CD4-positive, alpha-beta memory T cell (primary cell): Measurements from ENCODE around the gene KIF26A. TPM values are rescaled to one million over a fixed set of nuclear protein-coding genes. Genes with fewer than 3 reads are reported as not detected.

Experiments used
- CTCF ChIA-PET: fragments of 350-600 bp; sonication (Branson Sonifier 250); formaldehyde crosslinking; loops from one replicate; lab custom pipeline; 2021; ENCODE audit warnings: inconsistent platforms; ENCODE audit not compliant: partially characterized antibody; lab: Charles Lee
- POLR2A ChIA-PET: fragments of 350-600 bp; sonication (Branson Sonifier 250); formaldehyde crosslinking; loops from one replicate; lab custom pipeline; 2021; ENCODE audit not compliant: partially characterized antibody; lab: Charles Lee
- DNase-seq, 5 donors: peaks; one replicate each; pipeline versions ENCODE4 v3.0.0 to v3.0.0-alpha.2; 2020 to 2022; ENCODE audit warnings: mixed read lengths in 1 of 5
- H3K27ac ChIP-seq: one replicate; pipeline ENCODE4 v1.7.0; 2013; ENCODE audit warnings: low read depth, low read length
- H3K27me3 ChIP-seq: 2 replicates; pipeline ENCODE4 v1.7.0; 2013; ENCODE audit warnings: mild to moderate bottlenecking, low read length, moderate library complexity; ENCODE audit not compliant: insufficient read depth
- H3K36me3 ChIP-seq: 2 replicates; pipeline ENCODE4 v1.7.0; 2013; ENCODE audit warnings: mild to moderate bottlenecking, low read length, moderate library complexity; ENCODE audit not compliant: insufficient read depth
- H3K4me1 ChIP-seq: 2 replicates; pipeline ENCODE4 v1.7.0; 2013; ENCODE audit warnings: mild to moderate bottlenecking, low read length, moderate library complexity; ENCODE audit not compliant: insufficient read depth
- H3K4me3 ChIP-seq, 2 donors: one replicate each; pipeline ENCODE4 v1.7.0; 2013; ENCODE audit warnings: low read length in 2 of 2, mild to moderate bottlenecking in 1 of 2
- H3K9me3 ChIP-seq, 2 donors: one replicate each; pipeline ENCODE4 v1.7.0; 2013; ENCODE audit warnings: low read length in 2 of 2, control low read depth in 1 of 2; ENCODE audit not compliant: control insufficient read depth in 1 of 2
- H3K27ac Mint-ChIP-seq, 7 donors: one replicate each; pipeline ENCODE4 v1.8.0; 2020 to 2021; ENCODE audit warnings: mixed read lengths in 7 of 7, mild to moderate bottlenecking in 6 of 7, inconsistent platforms in 3 of 7, moderate library complexity in 3 of 7
- H3K27me3 Mint-ChIP-seq, 2 donors: one replicate each; pipeline ENCODE4 v1.8.0; 2020 to 2021; ENCODE audit warnings: mixed read lengths in 2 of 2
- H3K36me3 Mint-ChIP-seq, 2 donors: one replicate each; pipeline ENCODE4 v1.8.0; 2020 to 2021; ENCODE audit warnings: mixed read lengths in 2 of 2, inconsistent platforms in 1 of 2, mild to moderate bottlenecking in 1 of 2
- H3K4me1 Mint-ChIP-seq, 4 donors: one replicate each; pipeline ENCODE4 v1.8.0; 2020 to 2021; ENCODE audit warnings: mixed read lengths in 4 of 4, mild to moderate bottlenecking in 1 of 4
- H3K4me3 Mint-ChIP-seq, 8 donors: one replicate each; pipeline ENCODE4 v1.8.0; 2020 to 2021; ENCODE audit warnings: mixed read lengths in 8 of 8, mild to moderate bottlenecking in 7 of 8, moderate library complexity in 6 of 8, inconsistent platforms in 3 of 8
- H3K9me3 Mint-ChIP-seq, 8 donors: one replicate each; pipeline ENCODE4 v1.8.0; 2020 to 2021; ENCODE audit warnings: mixed read lengths in 8 of 8, mild to moderate bottlenecking in 5 of 8, inconsistent platforms in 3 of 8, moderate library complexity in 1 of 8
- intact Hi-C: fragments of 100-400 bp; cut with micrococcal nuclease; formaldehyde crosslinking; loops from one replicate; pipeline ENCODE4 v1.15.1; 2023
- polyA plus RNA-seq, 2 donors: library from polyadenylated mRNA; unstranded; fragments of 300-500 nt; fragmentation: Illumina TruSeq; gene quantifications; one replicate each; pipeline ENCODE4 v1.2.3, GENCODE V29; 2021
- total RNA-seq, 2 experiments: library from RNA; stranded (reverse); gene quantifications; one replicate each; pipeline ENCODE4 v1.2.3, GENCODE V29; 2021

The KIF26A gene
- total and polyA plus RNA-seq, 4 experiments from 2014 or later: 0.05 to 0.23 (median 0.22) TPM; not detected in 1

DNA sequence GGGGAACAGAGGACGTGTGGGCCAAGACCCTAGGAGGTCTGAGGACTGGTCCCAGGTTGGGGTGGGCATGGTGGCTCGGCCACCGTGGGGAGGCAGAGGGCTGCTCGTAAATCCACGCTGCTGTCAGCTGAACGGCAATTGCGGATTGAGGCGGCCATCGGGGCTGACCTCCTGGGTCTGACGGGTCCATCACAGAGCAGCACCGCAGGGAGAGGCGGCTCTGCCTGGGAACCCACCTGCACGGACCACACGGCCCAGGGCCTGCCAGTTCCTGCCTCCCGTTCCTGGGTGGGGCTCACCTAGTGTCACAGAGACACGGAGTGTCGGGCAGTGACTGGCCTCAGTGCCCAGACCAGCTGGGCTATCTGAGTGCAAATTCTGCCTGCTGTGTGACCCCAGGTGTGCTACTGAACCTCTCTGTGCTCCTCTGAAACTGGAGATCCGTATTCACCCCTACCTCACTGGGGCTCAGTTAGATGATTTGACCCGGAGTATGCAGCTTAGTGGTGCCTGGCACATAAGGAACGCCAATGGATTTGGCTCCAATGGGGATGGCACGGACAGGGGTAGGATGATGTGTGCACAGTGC lies 53.1 kb downstream of the KIF26A start:
- H3K9me3 ChIP-seq: no peaks in the 10 kb centered on the region
- H3K27ac ChIP-seq: no peak overlapping the region
- DNase-seq: no peak
- H3K27me3 ChIP-seq: no peaks in the 10 kb centered on the region
- no peaks in the 10 kb centered on the region for H3K4me1 ChIP-seq
- H3K4me1 Mint-ChIP-seq: no peaks in the 10 kb centered on the region
- intact Hi-C loops: no loop called here
- H3K27ac Mint-ChIP-seq: no peak overlapping the region
- ChIA-PET POLR2A (no interaction called here), CTCF (no interaction called here)
- H3K9me3 Mint-ChIP-seq: no peaks in the 10 kb centered on the region
- H3K36me3 Mint-ChIP-seq: no peaks in the 10 kb centered on the region
- peaks cover 0 to 7% of the 10 kb centered on the region in 2 donors for H3K27me3 Mint-ChIP-seq
- H3K36me3 ChIP-seq: no peaks in the 10 kb centered on the region
- H3K4me3 Mint-ChIP-seq: no peak overlapping the region
- no peak overlapping the region for H3K4me3 ChIP-seq

GRCh38 chr14:104192146-104192882 lies 53.9 kb downstream of the KIF26A start:
- Histone ChIP-seq H3K4me1 (no peaks in the 10 kb centered on the region), H3K27me3 (no peaks in the 10 kb centered on the region), H3K27ac (no peak overlapping the region), H3K4me3 (no peak overlapping the region), H3K36me3 (no peaks in the 10 kb centered on the region), H3K9me3 (no peaks in the 10 kb centered on the region)
- H3K9me3 Mint-ChIP-seq: no peaks in the 10 kb centered on the region
- DNase-seq: no peak
- ChIA-PET CTCF (no interaction called here), POLR2A (no interaction called here)
- H3K27me3 Mint-ChIP-seq: peaks cover 0 to 7% of the 10 kb centered on the region in 2 donors
- H3K4me3 Mint-ChIP-seq: no peak overlapping the region
- no peak overlapping the region for H3K27ac Mint-ChIP-seq
- H3K36me3 Mint-ChIP-seq: no peaks in the 10 kb centered on the region
- intact Hi-C loops: no loop called here
- H3K4me1 Mint-ChIP-seq: no peaks in the 10 kb centered on the region

DNA sequence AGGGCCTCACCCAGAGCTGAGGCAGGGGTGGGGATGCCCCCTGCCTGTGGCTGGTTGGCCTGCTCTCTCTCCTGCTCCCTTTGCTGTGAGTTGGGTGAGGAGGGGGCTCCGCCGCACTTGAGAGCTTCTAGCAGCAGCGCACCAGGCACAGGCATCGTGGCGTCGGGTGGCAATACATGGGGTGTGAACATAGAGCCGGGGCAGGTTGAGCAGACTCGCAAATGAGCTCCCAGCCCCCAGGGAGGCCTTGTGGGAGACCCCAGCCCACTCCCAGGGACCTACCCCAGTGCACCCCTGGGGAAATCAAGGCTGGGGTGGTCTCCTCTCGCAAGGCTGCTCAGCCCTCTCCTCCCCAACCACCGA lies 54.5 kb downstream of the KIF26A start:
- H3K9me3 ChIP-seq: no peaks in the 10 kb centered on the region
- Mint-ChIP-seq H3K27me3 (peaks cover 0 to 7% of the 10 kb centered on the region in 2 donors), H3K9me3 (no peaks in the 10 kb centered on the region), H3K27ac (no peak overlapping the region), H3K36me3 (no peaks in the 10 kb centered on the region), H3K4me3 (no peak overlapping the region), H3K4me1 (no peaks in the 10 kb centered on the region)
- POLR2A ChIA-PET: no interaction called here
- CTCF ChIA-PET: no interaction called here
- intact Hi-C loops: no loop called here
- no peaks in the 10 kb centered on the region for H3K36me3 ChIP-seq
- no peak for DNase-seq
- H3K27ac ChIP-seq: no peak overlapping the region
- no peaks in the 10 kb centered on the region for H3K27me3 ChIP-seq
- H3K4me1 ChIP-seq: no peaks in the 10 kb centered on the region
- no peak overlapping the region for H3K4me3 ChIP-seq

DNA sequence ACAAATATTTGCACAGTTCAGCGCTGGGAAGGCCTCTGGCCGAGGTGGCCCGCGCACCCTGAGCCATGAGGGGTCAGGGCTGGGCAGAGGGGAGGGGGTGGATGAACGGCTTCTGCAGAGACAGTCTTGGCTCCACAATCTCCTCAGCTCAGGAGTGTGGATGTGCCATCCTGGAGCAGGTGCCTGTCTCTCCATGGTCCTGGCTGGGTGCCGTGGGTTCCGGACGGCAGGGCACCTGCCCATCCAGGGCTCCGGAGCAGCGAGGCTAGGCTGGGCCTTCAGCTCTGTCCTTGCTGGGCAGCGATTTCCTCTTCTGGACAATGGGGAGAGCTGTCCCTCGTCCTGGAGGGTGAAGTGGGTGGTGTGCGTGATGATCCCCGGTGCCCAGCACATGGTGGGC lies 55.6 kb downstream of the KIF26A start:
- ChIA-PET POLR2A (no interaction called here), CTCF (interaction anchor here (0.6 kb wide), 1 partner anchor 205 kb away, joined by 3 read pairs; no protein-coding TSS in a partner anchor)
- intact Hi-C loops: no loop called here
- Mint-ChIP-seq H3K27ac (no peak overlapping the region), H3K36me3 (no peaks in the 10 kb centered on the region), H3K27me3 (peaks cover 0 to 7% of the 10 kb centered on the region in 2 donors), H3K9me3 (no peaks in the 10 kb centered on the region), H3K4me1 (no peaks in the 10 kb centered on the region), H3K4me3 (no peak overlapping the region)
- Histone ChIP-seq H3K9me3 (no peaks in the 10 kb centered on the region), H3K4me1 (no peaks in the 10 kb centered on the region), H3K27ac (no peak overlapping the region), H3K36me3 (no peaks in the 10 kb centered on the region), H3K27me3 (no peaks in the 10 kb centered on the region), H3K4me3 (no peak overlapping the region)
- DNase-seq: no peak

DNA sequence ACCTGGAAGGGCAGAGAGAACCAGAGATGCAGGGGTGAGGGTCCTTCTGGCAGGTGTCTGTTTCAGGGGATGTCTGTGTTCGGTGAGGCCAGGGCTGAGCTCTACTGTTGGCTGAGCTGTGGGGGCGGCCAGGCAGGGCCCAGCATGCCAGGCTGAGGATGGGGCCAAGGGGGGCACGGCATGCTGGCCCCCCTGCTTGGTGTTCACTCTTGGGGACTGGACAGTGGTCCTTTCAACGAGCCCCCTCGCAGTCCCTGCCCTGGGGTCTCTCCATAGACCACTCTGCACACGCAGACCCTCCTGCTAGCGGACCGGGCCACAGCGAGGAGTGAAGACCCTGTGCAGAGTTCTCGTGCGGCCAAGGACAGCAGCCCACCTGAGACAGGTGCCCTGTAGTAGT lies 56.3 kb downstream of the KIF26A start:
- H3K4me1 Mint-ChIP-seq: no peaks in the 10 kb centered on the region
- POLR2A ChIA-PET: no interaction called here

DNA sequence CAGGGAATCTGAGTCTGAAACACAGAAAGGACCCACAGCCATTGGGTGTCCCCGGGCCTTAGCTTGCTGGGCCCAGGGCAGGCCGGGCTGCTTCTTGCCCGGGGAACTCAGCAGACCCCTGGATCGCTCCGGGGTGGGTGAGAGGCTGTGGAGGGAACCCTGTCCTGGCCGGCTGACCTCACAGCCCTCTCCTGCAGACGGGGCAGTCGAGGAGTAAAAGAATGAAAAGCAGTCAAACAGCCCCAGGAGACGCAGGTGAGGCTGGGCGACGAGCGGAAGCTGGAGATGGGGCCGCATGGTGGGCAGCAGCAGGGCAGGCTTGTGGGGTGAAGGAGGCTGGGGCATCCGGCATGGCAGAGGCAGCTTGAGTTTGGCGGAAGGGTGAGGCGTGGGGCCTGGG lies 57.0 kb downstream of the KIF26A start:
- H3K4me1 ChIP-seq: no peaks in the 10 kb centered on the region
- peak in 1 of 5 donors; percentile 1 for DNase-seq
- H3K27ac Mint-ChIP-seq: no peak overlapping the region
- CTCF ChIA-PET: no interaction called here
- H3K4me3 ChIP-seq: no peak overlapping the region
- H3K36me3 ChIP-seq: no peaks in the 10 kb centered on the region
- no peak overlapping the region for H3K27ac ChIP-seq
- H3K9me3 Mint-ChIP-seq: no peaks in the 10 kb centered on the region
- H3K27me3 ChIP-seq: no peaks in the 10 kb centered on the region
- no peak overlapping the region for H3K4me3 Mint-ChIP-seq
- no peaks in the 10 kb centered on the region for H3K4me1 Mint-ChIP-seq
- intact Hi-C loops: no loop called here
- H3K27me3 Mint-ChIP-seq: peaks cover 0 to 4% of the 10 kb centered on the region in 2 donors
- no peaks in the 10 kb centered on the region for H3K36me3 Mint-ChIP-seq
- no peaks in the 10 kb centered on the region for H3K9me3 ChIP-seq
- POLR2A ChIA-PET: no interaction called here

More for the DNA sequence above, 56.3 kb downstream of the KIF26A start:
- CTCF ChIA-PET: interaction anchor here (0.6 kb wide), 1 partner anchor 204 kb away, joined by 3 read pairs; no protein-coding TSS in a partner anchor
- H3K36me3 ChIP-seq: no peaks in the 10 kb centered on the region
- no peak overlapping the region for H3K27ac Mint-ChIP-seq
- no peaks in the 10 kb centered on the region for H3K9me3 ChIP-seq
- H3K27me3 Mint-ChIP-seq: peaks cover 0 to 4% of the 10 kb centered on the region in 2 donors
- no peak overlapping the region for H3K27ac ChIP-seq
- H3K4me3 Mint-ChIP-seq: no peak overlapping the region
- H3K36me3 Mint-ChIP-seq: no peaks in the 10 kb centered on the region
- peak in 1 of 5 donors; percentile 1 for DNase-seq
- intact Hi-C loops: no loop called here
- H3K27me3 ChIP-seq: no peaks in the 10 kb centered on the region
- no peaks in the 10 kb centered on the region for H3K4me1 ChIP-seq
- H3K9me3 Mint-ChIP-seq: no peaks in the 10 kb centered on the region
- no peak overlapping the region for H3K4me3 ChIP-seq

- Mint-ChIP-seq H3K27me3 (peaks cover 0 to 4% of the 10 kb centered on the region in 2 donors), H3K27ac (peak overlapping the region in 1 of 7 donors; percentile 32), H3K4me1 (no peaks in the 10 kb centered on the region), H3K4me3 (no peak overlapping the region), H3K36me3 (no peaks in the 10 kb centered on the region), H3K9me3 (no peaks in the 10 kb centered on the region)
- peak in 1 of 5 donors; percentile 2 for DNase-seq
- no peaks in the 10 kb centered on the region for H3K4me1 ChIP-seq
- H3K27me3 ChIP-seq: no peaks in the 10 kb centered on the region
- no peaks in the 10 kb centered on the region for H3K9me3 ChIP-seq
- no peak overlapping the region for H3K27ac ChIP-seq
- intact Hi-C loops: no loop called here
- H3K36me3 ChIP-seq: no peaks in the 10 kb centered on the region
- no peak overlapping the region for H3K4me3 ChIP-seq
- POLR2A ChIA-PET: no interaction called here
- CTCF ChIA-PET: no interaction called here
These were observed 57.5 kb downstream of the KIF26A start for GRCh38 chr14:104195878-104196277.
